K562 (cell line): ENCODE data around the gene LAMTOR4. TPM values are rescaled to one million over a fixed set of nuclear protein-coding genes. Genes with fewer than 3 reads are reported as not detected.

ENCODE experiments used
- ATF3 ChIP-seq, 2 experiments: fragments of 450-650 bp in 1 of 2; sonication (generic) in 1 of 2; formaldehyde crosslinking in 1 of 2; IDR thresholded peaks in 1 of 2; conservative IDR thresholded peaks in 1 of 2; 2 replicates each; pipeline versions ENCODE4 v1.6.1 to v1.8.1; 2016 to 2023; ENCODE audit warnings: mild to moderate bottlenecking in 2 of 2, moderate library complexity in 2 of 2, inconsistent platforms in 1 of 2, missing genetic modification reagents in 1 of 2
- EP300 ChIP-seq: IDR thresholded peaks from 2 replicates; pipeline ENCODE4 v1.6.1; 2012; ENCODE audit warnings: low read length, improper control_type of control experiment
- KDM5B ChIP-seq: fragments of 200-600 bp; sonication (generic); IDR thresholded peaks from 2 replicates; pipeline ENCODE4 v1.6.1; 2012; ENCODE audit warnings: low read depth, mild to moderate bottlenecking, moderate library complexity, low read length, control low read depth, inconsistent platforms; ENCODE audit not compliant: insufficient replicate concordance
- MAFF ChIP-seq: IDR thresholded peaks from 2 replicates; pipeline ENCODE4 v1.6.1; 2012; ENCODE audit warnings: low read length, improper control_type of control experiment
- MLX ChIP-seq, 2 experiments: fragments of 450-650 bp in 1 of 2; sonication (generic) in 1 of 2; formaldehyde crosslinking; conservative IDR thresholded peaks; 2 replicates each; pipeline versions ENCODE4 v1.4.0 to v1.8.1; 2020 to 2022; ENCODE audit warnings: mild to moderate bottlenecking in 1 of 2, missing genetic modification reagents in 1 of 2
- MYBL2 ChIP-seq, 2 experiments: fragments of 450-650 bp in 1 of 2; sonication (generic) in 1 of 2; formaldehyde crosslinking in 1 of 2; IDR thresholded peaks; 2 replicates each; pipeline versions ENCODE4 v1.6.1 to v1.8.1; 2017 to 2022; ENCODE audit warnings: borderline replicate concordance in 1 of 2, inconsistent platforms in 1 of 2, low read depth in 1 of 2, mild to moderate bottlenecking in 1 of 2, missing genetic modification reagents in 1 of 2, moderate library complexity in 1 of 2
- NCOA4 ChIP-seq: fragments of 450-650 bp; IDR thresholded peaks from 2 replicates; pipeline ENCODE4 v1.6.1; 2018; ENCODE audit warnings: mild to moderate bottlenecking; ENCODE audit not compliant: partially characterized antibody
- RAD51 ChIP-seq: fragments of 450-650 bp; IDR thresholded peaks from 2 replicates; pipeline ENCODE4 v1.7.1; 2016; ENCODE audit warnings: low read depth, mild to moderate bottlenecking, borderline replicate concordance
- TEAD4 ChIP-seq, 2 experiments: sonication (generic) in 1 of 2; formaldehyde crosslinking in 1 of 2; IDR thresholded peaks; 2 replicates each; pipeline versions ENCODE4 v1.6.1 to v1.8.0; 2012 to 2022; ENCODE audit warnings: borderline replicate concordance in 1 of 2, inconsistent platforms in 1 of 2, low read length in 1 of 2, mild to moderate bottlenecking in 1 of 2, missing genetic modification reagents in 1 of 2
- YY1 ChIP-seq, 3 experiments: IDR thresholded peaks; 2 replicates each; pipeline ENCODE4 v1.6.1; 2011; ENCODE audit warnings: low read length in 2 of 3, mild to moderate bottlenecking in 2 of 3, moderate library complexity in 2 of 3, borderline replicate concordance in 1 of 3, control low read depth in 1 of 3, low read depth in 1 of 3; ENCODE audit not compliant: insufficient read depth in 3 of 3, insufficient replicate concordance in 2 of 3, control insufficient read depth in 1 of 3, insufficient read length in 1 of 3; ENCODE audit errors: extremely low read depth in 1 of 3
- ZFP30 ChIP-seq: fragments of 250-450 bp; sonication (Bioruptor Pico); IDR thresholded peaks from 2 replicates; pipeline ENCODE4 v1.8.0; 2022; ENCODE audit warnings: moderate library complexity, mild to moderate bottlenecking, inconsistent platforms, borderline replicate concordance
- ZNF561 ChIP-seq: fragments of 450-650 bp; formaldehyde crosslinking; conservative IDR thresholded peaks from 2 replicates; pipeline ENCODE4 v1.4.0; 2020; ENCODE audit warnings: mild to moderate bottlenecking, moderate library complexity
- polyA plus RNA-seq, 8 experiments: library from polyadenylated mRNA; depleted of rRNA in 4 of 8; stranded (reverse) in 5 of 8; unstranded in 3 of 8; fragments of >200 nt; fragmentation: Nextera tagmentation in 2 of 8; fragmentation: Illumina TruSeq in 1 of 8; extraction: Ambion mirVana in 2 of 8; extraction: Trizol in 1 of 8; gene quantifications; 2 replicates each; pipeline versions ENCODE4 v1.2.1 to v1.2.3, GENCODE V29; 2011 to 2014; ENCODE audit warnings: inconsistent platforms in 1 of 8, missing spikeins in 1 of 8
- total RNA-seq, 7 experiments: library from RNA; depleted of rRNA in 6 of 7; stranded (reverse); fragments of >200 nt in 6 of 7; fragmentation: Illumina TruSeq in 2 of 7; extraction: Trizol in 2 of 7; gene quantifications; 2 replicates each; pipeline versions ENCODE4 v1.2.1 to v1.2.3, GENCODE V29; 2011 to 2021; ENCODE audit warnings: low replicate concordance in 1 of 7
- TF ChIP-seq, protein P1 (sequence below): fragments of 450-650 bp; IDR thresholded peaks from 2 replicates; pipeline ENCODE4 v1.6.1; 2014; ENCODE audit warnings: low read depth, mild to moderate bottlenecking, moderate library complexity, borderline replicate concordance
- TF ChIP-seq, protein P2 (sequence below): sonication (generic); formaldehyde crosslinking; IDR thresholded peaks from 2 replicates; pipeline ENCODE4 v1.8.0; 2022; ENCODE audit warnings: mild to moderate bottlenecking, low read depth, missing genetic modification reagents
- TF ChIP-seq, protein P3 (sequence below): IDR thresholded peaks from 2 replicates; pipeline ENCODE4 v1.6.1; 2016; ENCODE audit warnings: missing genetic modification characterization, missing compliant biosample characterization

LAMTOR4 gene
- total and polyA plus RNA-seq, 9 of the 15 experiments (the other 6 are each of a cell fraction or from before 2014, with no cell fraction given) = 79.6 to 314 (median 195) TPM

DNA sequence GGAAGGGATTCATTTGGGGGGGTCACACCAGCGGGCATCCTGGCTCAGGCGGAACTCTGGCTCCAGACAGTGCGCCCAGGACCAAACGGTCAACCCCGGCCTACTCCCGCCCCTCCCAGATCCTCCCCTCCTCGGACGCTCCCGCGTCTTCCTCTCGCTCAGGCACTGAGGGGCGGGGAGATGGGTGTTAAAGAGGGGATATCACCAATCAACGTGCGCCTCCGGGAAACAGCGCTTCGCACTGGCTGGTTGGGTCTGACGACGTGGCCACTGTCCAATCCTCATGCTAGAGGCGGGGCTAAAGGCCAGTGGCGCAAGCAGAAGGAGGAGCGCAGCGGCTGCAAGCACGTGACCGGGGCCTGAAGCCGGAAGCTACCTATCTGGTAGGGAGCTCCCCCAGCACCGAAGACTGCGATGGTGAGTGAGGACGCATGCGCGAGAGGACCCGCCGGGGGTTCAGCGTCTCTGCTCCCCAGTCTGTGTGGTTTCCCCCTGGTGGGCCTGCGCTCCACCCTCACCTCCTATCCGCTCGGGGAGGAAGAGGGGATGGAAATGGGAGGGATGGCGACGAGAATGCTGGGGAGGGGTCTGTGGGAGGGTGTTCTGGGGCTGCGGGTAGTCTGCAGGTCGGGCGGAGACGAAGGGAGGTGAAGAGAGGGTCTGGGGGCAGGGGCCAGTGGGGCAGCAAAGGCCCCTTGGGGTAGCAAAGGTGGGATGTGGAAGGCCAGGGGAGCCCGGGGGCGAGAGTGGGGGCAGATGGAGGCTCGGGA lies at the start of gene LAMTOR4 (continued):
- TF ChIP-seq MLX (CRISPR knock-in tag; conservative IDR thresholded peaks at IDR 0.05) = no peak
- no peak for TF ChIP-seq ZNF561 (CRISPR knock-in tag)
- peak; percentile 21; the same call in 1 of the 2 replicates for TF ChIP-seq TEAD4 (IDR thresholded peaks at IDR 0.05; ENCODE audit: low read length)
- no peak for TF ChIP-seq TEAD4 (CRISPR knock-in tag; IDR thresholded peaks at IDR 0.05; ENCODE audit: borderline replicate concordance)
- no peak for TF ChIP-seq YY1 (IDR thresholded peaks at IDR 0.05; ENCODE audit: borderline replicate concordance in 1 of 3, control insufficient read depth in 1 of 3, extremely low read depth in 1 of 3, insufficient read depth in 3 of 3, insufficient read length in 1 of 3, insufficient replicate concordance in 2 of 3, low read depth in 1 of 3, low read length in 2 of 3)
- TF ChIP-seq ZFP30 = no peak
- no peak for TF ChIP-seq MAFF
- TF ChIP-seq, protein P1, sequence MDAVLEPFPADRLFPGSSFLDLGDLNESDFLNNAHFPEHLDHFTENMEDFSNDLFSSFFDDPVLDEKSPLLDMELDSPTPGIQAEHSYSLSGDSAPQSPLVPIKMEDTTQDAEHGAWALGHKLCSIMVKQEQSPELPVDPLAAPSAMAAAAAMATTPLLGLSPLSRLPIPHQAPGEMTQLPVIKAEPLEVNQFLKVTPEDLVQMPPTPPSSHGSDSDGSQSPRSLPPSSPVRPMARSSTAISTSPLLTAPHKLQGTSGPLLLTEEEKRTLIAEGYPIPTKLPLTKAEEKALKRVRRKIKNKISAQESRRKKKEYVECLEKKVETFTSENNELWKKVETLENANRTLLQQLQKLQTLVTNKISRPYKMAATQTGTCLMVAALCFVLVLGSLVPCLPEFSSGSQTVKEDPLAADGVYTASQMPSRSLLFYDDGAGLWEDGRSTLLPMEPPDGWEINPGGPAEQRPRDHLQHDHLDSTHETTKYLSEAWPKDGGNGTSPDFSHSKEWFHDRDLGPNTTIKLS = peak; percentile 21; the same call in 1 of the 2 replicates
- peak; percentile 98 for TF ChIP-seq RAD51
- TF ChIP-seq EP300 = no peak; the same call in 1 of the 2 replicates
- TF ChIP-seq, protein P2, sequence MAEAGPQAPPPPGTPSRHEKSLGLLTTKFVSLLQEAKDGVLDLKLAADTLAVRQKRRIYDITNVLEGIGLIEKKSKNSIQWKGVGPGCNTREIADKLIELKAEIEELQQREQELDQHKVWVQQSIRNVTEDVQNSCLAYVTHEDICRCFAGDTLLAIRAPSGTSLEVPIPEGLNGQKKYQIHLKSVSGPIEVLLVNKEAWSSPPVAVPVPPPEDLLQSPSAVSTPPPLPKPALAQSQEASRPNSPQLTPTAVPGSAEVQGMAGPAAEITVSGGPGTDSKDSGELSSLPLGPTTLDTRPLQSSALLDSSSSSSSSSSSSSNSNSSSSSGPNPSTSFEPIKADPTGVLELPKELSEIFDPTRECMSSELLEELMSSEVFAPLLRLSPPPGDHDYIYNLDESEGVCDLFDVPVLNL (CRISPR knock-in tag) = 0 out of 2 replicates have a peak, but pooled peaks have one; percentile 39
- TF ChIP-seq KDM5B = peak; percentile 88
- TF ChIP-seq MYBL2 (IDR thresholded peaks at IDR 0.05; ENCODE audit: low read depth) = no peak; the same call in 1 of the 2 replicates
- TF ChIP-seq MYBL2 (CRISPR knock-in tag; IDR thresholded peaks at IDR 0.05; ENCODE audit: borderline replicate concordance) = no peak
- TF ChIP-seq NCOA4 = no peak
- TF ChIP-seq, protein P3, sequence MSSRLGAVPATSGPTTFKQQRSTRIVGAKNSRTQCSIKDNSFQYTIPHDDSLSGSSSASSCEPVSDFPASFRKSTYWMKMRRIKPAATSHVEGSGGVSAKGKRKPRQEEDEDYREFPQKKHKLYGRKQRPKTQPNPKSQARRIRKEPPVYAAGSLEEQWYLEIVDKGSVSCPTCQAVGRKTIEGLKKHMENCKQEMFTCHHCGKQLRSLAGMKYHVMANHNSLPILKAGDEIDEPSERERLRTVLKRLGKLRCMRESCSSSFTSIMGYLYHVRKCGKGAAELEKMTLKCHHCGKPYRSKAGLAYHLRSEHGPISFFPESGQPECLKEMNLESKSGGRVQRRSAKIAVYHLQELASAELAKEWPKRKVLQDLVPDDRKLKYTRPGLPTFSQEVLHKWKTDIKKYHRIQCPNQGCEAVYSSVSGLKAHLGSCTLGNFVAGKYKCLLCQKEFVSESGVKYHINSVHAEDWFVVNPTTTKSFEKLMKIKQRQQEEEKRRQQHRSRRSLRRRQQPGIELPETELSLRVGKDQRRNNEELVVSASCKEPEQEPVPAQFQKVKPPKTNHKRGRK (tag) = no peak
- TF ChIP-seq ATF3 (IDR thresholded peaks at IDR 0.05) = no peak; the same call in 1 of the 2 replicates
- no peak; the same call in 1 of the 2 replicates for TF ChIP-seq ATF3 (CRISPR knock-in tag; conservative IDR thresholded peaks at IDR 0.05)
